Ishikawa (cell line): ENCODE results near the gene CACNA1C.

Experiments used
- CEBPB ChIP-seq: IDR thresholded peaks from 2 replicates; pipeline ENCODE4 v1.6.1; 2012
- CREB1 ChIP-seq: IDR thresholded peaks from 2 replicates; pipeline ENCODE4 v1.6.1; 2012; ENCODE audit warnings: low read depth
- EGR1 ChIP-seq: IDR thresholded peaks from 2 replicates; pipeline ENCODE4 v1.6.1; 2012
- EP300 ChIP-seq: IDR thresholded peaks from 2 replicates; pipeline ENCODE4 v1.6.1; 2012; ENCODE audit warnings: borderline replicate concordance
- FOXM1 ChIP-seq: IDR thresholded peaks from 2 replicates; pipeline ENCODE4 v1.6.1; 2012; ENCODE audit warnings: low read depth, borderline replicate concordance
- NFIC ChIP-seq: IDR thresholded peaks from 2 replicates; pipeline ENCODE4 v1.6.1; 2012
- RAD21 ChIP-seq: IDR thresholded peaks from 2 replicates; pipeline ENCODE4 v1.6.1; 2012; ENCODE audit warnings: low read depth
- TAF1 ChIP-seq: IDR thresholded peaks from 2 replicates; pipeline ENCODE4 v1.6.1; 2012; ENCODE audit warnings: low read depth, mild to moderate bottlenecking
- TCF12 ChIP-seq: IDR thresholded peaks from 2 replicates; pipeline ENCODE4 v1.6.1; 2012; ENCODE audit warnings: low read depth
- TEAD4 ChIP-seq: IDR thresholded peaks from 2 replicates; pipeline ENCODE4 v1.6.1; 2012
- YY1 ChIP-seq: IDR thresholded peaks from 2 replicates; pipeline ENCODE4 v1.6.1; 2012; ENCODE audit warnings: low read depth
- ZBTB7A ChIP-seq: IDR thresholded peaks from 2 replicates; pipeline ENCODE4 v1.6.1; 2012; ENCODE audit warnings: low read depth
- TF ChIP-seq, protein P1 (sequence below): IDR thresholded peaks from 2 replicates; pipeline ENCODE4 v1.6.1; 2012
- TF ChIP-seq, protein P2 (sequence below): IDR thresholded peaks from 2 replicates; pipeline ENCODE4 v1.6.1; 2012; ENCODE audit warnings: low read depth, mild to moderate bottlenecking
- TF ChIP-seq, protein P3 (sequence below): IDR thresholded peaks from 2 replicates; pipeline ENCODE4 v1.6.1; 2012

Gene CACNA1C

DNA sequence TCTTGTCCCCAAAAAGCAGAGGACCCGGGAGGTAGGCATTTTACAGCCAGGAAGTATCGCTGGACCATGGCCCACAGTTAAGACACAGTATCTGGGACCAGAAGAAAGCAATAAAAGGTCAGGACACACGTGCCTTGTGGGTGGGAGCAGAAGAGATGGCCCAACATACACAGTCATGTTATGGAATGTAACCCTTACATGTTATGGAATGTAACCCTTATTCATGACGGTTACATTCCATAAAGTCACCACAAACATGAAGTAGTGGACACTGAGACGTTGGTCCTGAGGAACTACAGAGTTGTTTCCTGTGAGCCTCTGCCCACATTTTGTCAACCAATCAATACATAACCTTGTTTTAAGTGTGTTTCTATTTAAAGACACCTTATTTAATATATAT, 456.4 kb downstream of the CACNA1C start:
- no peak for TF ChIP-seq EP300
- no peak for TF ChIP-seq YY1
- TF ChIP-seq TAF1, result no peak
- TF ChIP-seq, protein P1, sequence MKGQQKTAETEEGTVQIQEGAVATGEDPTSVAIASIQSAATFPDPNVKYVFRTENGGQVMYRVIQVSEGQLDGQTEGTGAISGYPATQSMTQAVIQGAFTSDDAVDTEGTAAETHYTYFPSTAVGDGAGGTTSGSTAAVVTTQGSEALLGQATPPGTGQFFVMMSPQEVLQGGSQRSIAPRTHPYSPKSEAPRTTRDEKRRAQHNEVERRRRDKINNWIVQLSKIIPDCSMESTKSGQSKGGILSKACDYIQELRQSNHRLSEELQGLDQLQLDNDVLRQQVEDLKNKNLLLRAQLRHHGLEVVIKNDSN, result no peak
- no peak for TF ChIP-seq TCF12
- no peak for TF ChIP-seq CREB1

DNA sequence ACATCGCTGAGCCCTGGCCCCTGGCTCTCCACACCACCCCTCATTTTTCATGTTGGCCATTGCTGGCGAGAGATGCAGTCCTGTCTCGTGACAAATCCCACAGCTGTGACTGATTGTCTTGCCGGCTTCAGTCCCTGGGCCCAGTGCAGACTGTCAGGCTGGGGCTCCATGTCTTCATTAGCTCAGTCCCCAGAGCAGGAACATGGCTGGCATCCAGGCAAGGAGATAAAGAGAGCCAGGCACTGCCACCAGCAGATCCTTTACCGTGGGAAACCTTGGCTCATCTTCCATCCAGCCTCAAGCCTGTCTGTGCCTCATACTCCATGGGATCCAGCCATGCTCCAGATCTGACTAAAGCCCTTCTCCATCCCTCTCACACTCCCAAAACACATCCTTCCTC, 457.3 kb downstream of the CACNA1C start:
- TF ChIP-seq TAF1, result no peak

DNA sequence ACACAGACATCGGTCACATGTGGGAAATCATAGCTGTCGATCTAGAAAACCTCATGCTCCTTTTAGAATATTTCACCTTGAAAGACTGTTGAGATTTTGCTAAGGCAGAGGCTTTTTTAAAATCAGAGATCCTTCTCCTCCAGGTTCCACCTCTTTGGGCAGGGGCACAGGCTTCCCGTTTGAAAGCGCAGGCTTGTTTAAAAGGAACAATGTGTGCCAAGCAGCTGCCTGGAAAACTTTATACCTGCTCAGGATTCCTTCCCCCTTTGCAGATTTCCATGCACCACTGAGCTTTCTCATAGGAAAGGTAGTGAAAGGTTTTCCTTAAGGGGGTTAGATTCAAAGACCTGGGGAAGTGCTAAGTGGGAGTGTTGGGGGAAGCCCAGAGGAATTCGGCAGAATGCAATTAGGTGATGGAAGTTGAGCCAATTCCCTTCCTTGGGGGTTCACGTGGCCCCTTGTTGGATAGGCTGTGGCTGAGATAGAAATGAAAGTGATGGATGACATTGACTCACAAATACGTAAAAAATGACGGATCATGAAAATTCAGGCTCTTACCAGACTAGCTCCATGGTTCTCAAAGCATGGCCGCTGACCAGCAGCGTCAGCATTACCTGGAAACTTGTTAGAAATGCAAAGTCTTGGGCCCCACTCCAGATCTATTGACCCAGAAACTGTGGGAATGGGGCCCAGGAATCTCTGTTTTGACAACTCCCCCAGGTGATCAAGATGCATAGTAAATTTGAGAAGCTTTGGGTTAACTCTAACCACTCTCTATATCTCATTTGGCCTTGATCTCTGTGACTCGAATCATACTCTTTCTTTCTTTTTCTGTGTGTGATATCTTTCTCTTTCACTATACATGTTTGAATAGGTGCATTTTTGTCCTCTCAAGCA, 460.6 kb downstream of the CACNA1C start:
- no peak for TF ChIP-seq TAF1
- no peak for TF ChIP-seq NFIC
- TF ChIP-seq TCF12, result no peak
- TF ChIP-seq YY1, result no peak
- TF ChIP-seq, protein P2, sequence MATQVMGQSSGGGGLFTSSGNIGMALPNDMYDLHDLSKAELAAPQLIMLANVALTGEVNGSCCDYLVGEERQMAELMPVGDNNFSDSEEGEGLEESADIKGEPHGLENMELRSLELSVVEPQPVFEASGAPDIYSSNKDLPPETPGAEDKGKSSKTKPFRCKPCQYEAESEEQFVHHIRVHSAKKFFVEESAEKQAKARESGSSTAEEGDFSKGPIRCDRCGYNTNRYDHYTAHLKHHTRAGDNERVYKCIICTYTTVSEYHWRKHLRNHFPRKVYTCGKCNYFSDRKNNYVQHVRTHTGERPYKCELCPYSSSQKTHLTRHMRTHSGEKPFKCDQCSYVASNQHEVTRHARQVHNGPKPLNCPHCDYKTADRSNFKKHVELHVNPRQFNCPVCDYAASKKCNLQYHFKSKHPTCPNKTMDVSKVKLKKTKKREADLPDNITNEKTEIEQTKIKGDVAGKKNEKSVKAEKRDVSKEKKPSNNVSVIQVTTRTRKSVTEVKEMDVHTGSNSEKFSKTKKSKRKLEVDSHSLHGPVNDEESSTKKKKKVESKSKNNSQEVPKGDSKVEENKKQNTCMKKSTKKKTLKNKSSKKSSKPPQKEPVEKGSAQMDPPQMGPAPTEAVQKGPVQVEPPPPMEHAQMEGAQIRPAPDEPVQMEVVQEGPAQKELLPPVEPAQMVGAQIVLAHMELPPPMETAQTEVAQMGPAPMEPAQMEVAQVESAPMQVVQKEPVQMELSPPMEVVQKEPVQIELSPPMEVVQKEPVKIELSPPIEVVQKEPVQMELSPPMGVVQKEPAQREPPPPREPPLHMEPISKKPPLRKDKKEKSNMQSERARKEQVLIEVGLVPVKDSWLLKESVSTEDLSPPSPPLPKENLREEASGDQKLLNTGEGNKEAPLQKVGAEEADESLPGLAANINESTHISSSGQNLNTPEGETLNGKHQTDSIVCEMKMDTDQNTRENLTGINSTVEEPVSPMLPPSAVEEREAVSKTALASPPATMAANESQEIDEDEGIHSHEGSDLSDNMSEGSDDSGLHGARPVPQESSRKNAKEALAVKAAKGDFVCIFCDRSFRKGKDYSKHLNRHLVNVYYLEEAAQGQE, result no peak
- no peak for TF ChIP-seq RAD21
- TF ChIP-seq EGR1, result no peak
- TF ChIP-seq, protein P1, result no peak
- no peak for TF ChIP-seq CREB1
- no peak for TF ChIP-seq EP300
- no peak for TF ChIP-seq CEBPB
- TF ChIP-seq FOXM1, result no peak

DNA sequence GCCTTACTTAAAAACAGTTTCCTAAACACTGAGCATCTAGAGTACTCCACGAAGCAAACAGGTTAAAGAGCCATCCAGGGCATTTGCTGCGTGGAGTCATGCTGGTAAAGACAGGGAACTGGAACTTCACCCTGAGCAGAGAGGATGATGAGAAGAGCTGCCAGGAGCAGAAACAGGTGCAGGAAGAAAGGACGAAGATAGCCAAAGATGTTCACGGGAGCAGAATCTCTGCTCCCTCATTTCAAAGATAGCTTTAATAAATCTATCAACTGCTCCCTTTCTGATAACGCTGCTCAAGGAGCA, 461.2 kb downstream of the CACNA1C start:
- TF ChIP-seq ZBTB7A (no peak), TCF12 (no peak), YY1 (no peak), TAF1 (no peak), EP300 (no peak), EGR1 (no peak), TEAD4 (no peak), NFIC (no peak), CREB1 (no peak), CEBPB (no peak)
- TF ChIP-seq, protein P3, sequence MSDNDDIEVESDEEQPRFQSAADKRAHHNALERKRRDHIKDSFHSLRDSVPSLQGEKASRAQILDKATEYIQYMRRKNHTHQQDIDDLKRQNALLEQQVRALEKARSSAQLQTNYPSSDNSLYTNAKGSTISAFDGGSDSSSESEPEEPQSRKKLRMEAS, result no peak
- TF ChIP-seq, protein P1, result no peak
- TF ChIP-seq, protein P2, result no peak

DNA sequence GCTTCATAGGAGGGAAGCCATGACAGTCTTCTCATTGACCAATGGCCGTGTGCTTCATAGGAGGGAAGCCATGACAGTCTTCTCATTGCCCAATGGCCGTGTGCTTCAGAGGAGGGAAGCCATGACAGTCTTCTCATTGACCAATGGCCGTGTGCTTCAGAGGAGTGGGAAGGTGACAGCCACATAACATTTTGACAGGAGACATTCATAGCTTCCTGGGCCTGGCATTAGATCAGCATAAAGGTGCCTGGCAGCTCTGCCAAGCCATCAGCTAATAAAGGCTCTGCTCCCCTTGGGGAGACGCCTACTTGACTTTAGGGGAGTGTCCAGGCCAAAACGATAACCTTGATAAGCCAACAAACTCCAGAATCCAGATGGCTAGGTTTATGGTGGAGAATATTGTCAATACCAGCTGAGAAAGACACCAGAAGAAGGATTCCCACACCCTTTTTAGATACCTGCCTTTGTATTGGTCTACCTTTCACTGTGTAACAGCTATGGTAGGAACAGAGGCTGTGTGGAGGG, 468.0 kb downstream of the CACNA1C start:
- TF ChIP-seq FOXM1 (no peak), TCF12 (no peak), CEBPB (no peak), RAD21 (no peak)

DNA sequence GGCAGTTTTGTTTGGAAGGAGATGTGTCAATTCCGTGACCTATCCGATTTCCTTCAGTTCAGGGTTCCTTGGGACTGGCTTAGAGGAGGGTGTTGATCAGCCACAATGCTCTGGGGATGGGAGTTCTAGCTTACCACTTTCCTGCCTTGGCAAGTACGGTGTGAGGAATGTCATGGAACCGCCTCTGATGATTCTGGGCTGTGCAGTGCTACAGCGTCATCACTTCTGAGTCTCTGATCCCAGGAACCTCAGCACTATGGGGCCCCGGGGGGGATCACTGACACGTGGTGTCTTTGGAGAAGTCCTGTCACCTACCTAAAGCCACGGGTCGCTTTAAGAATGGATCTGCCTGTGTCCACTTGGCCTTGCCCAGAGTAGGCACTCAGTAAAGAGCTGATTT, 470.5 kb downstream of the CACNA1C start:
- TF ChIP-seq FOXM1 (no peak), NFIC (no peak), CEBPB (no peak), YY1 (no peak), ZBTB7A (no peak), CREB1 (no peak)
- TF ChIP-seq, protein P1, result no peak
- TF ChIP-seq, protein P2, result no peak
- TF ChIP-seq, protein P3, result no peak
